K562 (cell line): Measurements from ENCODE around the gene HP1BP3. TPM values are rescaled to one million over a fixed set of nuclear protein-coding genes. Genes with fewer than 3 reads are reported as not detected.
A peak's percentile ranks its signal among the peaks of the same experiment; 100 is the strongest.

Experiments
- ATAC-seq: fragments of 200-7000 bp; cut with Tn5 transposase; 3 replicates; pipeline ENCODE4 v1.9.1; 2020; ENCODE audit warnings: moderate library complexity
- BruUV-seq: library from RNA; stranded (reverse); fragments of 400-500 nt; replicated peaks from 2 replicates; lab custom pipeline; 2021; lab: Mats Ljungman, UMichigan
- CTCF ChIA-PET: fragments of 300-600 bp; formaldehyde crosslinking; extraction: SDS; loops from one replicate; lab custom pipeline; 2021; ENCODE audit warnings: low intra/inter-chr PET ratio; lab: Yijun Ruan, JAX
- POLR2A ChIA-PET: fragments of 300-600, 350-650 bp; sonication (Branson Sonifier 250); formaldehyde crosslinking; extraction: SDS; loops from one replicate; lab custom pipeline; 2021; ENCODE audit warnings: antibody characterized with exemption, inconsistent platforms; lab: Yijun Ruan, JAX
- DNase-seq, 4 experiments: peaks; one replicate each; pipeline versions ENCODE4 v3.0.0 to v3.0.0-alpha.2; 2011 to 2018; ENCODE audit warnings: low spot score in 3 of 4, mixed read lengths in 3 of 4; ENCODE audit errors: extremely low read depth in 1 of 4
- FAIRE-seq: peaks from 2 replicates; lab custom pipeline; 2011; peaks lifted over from hg19 to GRCh38; lab: Jason Lieb, UNC
- H2AFZ ChIP-seq: 2 replicates; pipeline ENCODE4 v1.6.0; 2011; ENCODE audit warnings: low read depth, low read length, control low read depth, inconsistent platforms
- H3K27ac ChIP-seq: fragments of 200-600 bp; 3 replicates; pipeline ENCODE4 v1.8.0; 2011; ENCODE audit warnings: low read depth, mild to moderate bottlenecking, control low read depth, inconsistent platforms, low read length, moderate library complexity, mixed read lengths; ENCODE audit errors: extremely low read depth
- H3K27me3 ChIP-seq, 2 experiments: fragments of 300-600 bp in 1 of 2; 2 replicates in 1 of 2; 3 replicates in 1 of 2; pipeline versions ENCODE4 v1.6.0 to v1.8.0; 2011; ENCODE audit warnings: inconsistent platforms in 2 of 2, low read length in 2 of 2, mild to moderate bottlenecking in 1 of 2, mixed read lengths in 1 of 2, moderate library complexity in 1 of 2; ENCODE audit not compliant: control insufficient read depth in 2 of 2, insufficient read depth in 2 of 2
- H3K36me3 ChIP-seq: fragments of 300-600 bp; 3 replicates; pipeline ENCODE4 v1.8.0; 2011; ENCODE audit warnings: mild to moderate bottlenecking, low read length, inconsistent platforms; ENCODE audit not compliant: control insufficient read depth, insufficient read depth
- H3K4me1 ChIP-seq, 2 experiments: fragments of 200-600 bp in 1 of 2; replicated peaks in 1 of 2; 2 replicates in 1 of 2; 3 replicates in 1 of 2; pipeline versions ENCODE4 v1.5.1 to v1.8.0; 2011; ENCODE audit warnings: inconsistent platforms in 2 of 2, low read length in 2 of 2, mild to moderate bottlenecking in 1 of 2, mixed read lengths in 1 of 2, moderate library complexity in 1 of 2; ENCODE audit not compliant: control insufficient read depth in 2 of 2, insufficient read depth in 2 of 2
- H3K4me2 ChIP-seq: 2 replicates; pipeline ENCODE4 v1.6.1; 2011; ENCODE audit warnings: low read length, control low read depth, inconsistent platforms, mixed read lengths; ENCODE audit not compliant: insufficient read depth
- H3K4me3 ChIP-seq: fragments of 200-600 bp; sonication (generic), shearing (Covaris generic); 2 replicates; pipeline ENCODE4 v1.5.1; 2016; ENCODE audit warnings: control low read depth, inconsistent platforms
- H3K79me2 ChIP-seq: fragments of 200-600 bp; 3 replicates; pipeline ENCODE4 v1.8.0; 2011; ENCODE audit warnings: low read length, inconsistent platforms; ENCODE audit not compliant: control insufficient read depth, insufficient read depth
- H3K9ac ChIP-seq, 2 experiments: 2 replicates each; pipeline versions ENCODE4 v1.6.0 to v1.6.1; 2011; ENCODE audit warnings: low read depth in 2 of 2, low read length in 2 of 2, control low read depth in 1 of 2, inconsistent platforms in 1 of 2, mild to moderate bottlenecking in 1 of 2, mixed read lengths in 1 of 2; ENCODE audit not compliant: insufficient read depth in 1 of 2
- H3K9me1 ChIP-seq: one replicate; pipeline ENCODE4 v1.6.0; 2011; ENCODE audit warnings: inconsistent platforms, mild to moderate bottlenecking, low read length, moderate library complexity; ENCODE audit not compliant: control insufficient read depth, insufficient read depth
- H3K9me3 ChIP-seq: replicated peaks from 2 replicates; pipeline ENCODE4 v1.5.1; 2011; ENCODE audit warnings: low read depth, low read length, inconsistent platforms; ENCODE audit not compliant: control insufficient read depth, insufficient read depth
- H4K20me1 ChIP-seq: replicated peaks from 2 replicates; pipeline ENCODE4 v1.6.1; 2011; ENCODE audit warnings: low read length, inconsistent platforms, mixed read lengths; ENCODE audit not compliant: control insufficient read depth, insufficient read depth
- BACH1 ChIP-seq: fragments of 200-800 bp; sonication (Bioruptor generic); IDR thresholded peaks from 2 replicates; pipeline ENCODE4 v1.6.1; 2016; ENCODE audit warnings: missing genetic modification characterization, missing compliant biosample characterization
- BHLHE40 ChIP-seq: IDR thresholded peaks from 2 replicates; pipeline ENCODE4 v1.6.1; 2011; ENCODE audit warnings: low read length, improper control_type of control experiment
- CBX3 ChIP-seq, 2 experiments: IDR thresholded peaks; 1 replicate in 1 of 2; 2 replicates in 1 of 2; pipeline ENCODE4 v1.6.1; 2012; ENCODE audit warnings: inconsistent platforms in 2 of 2, low read length in 2 of 2, borderline replicate concordance in 1 of 2, control low read depth in 1 of 2
- CREB1 ChIP-seq, 2 experiments: sonication (generic) in 1 of 2; formaldehyde crosslinking in 1 of 2; IDR thresholded peaks; 2 replicates each; pipeline versions ENCODE4 v1.6.1 to v1.8.0; 2012 to 2022; ENCODE audit warnings: inconsistent platforms in 1 of 2, mild to moderate bottlenecking in 1 of 2, missing genetic modification reagents in 1 of 2, moderate library complexity in 1 of 2
- CREBBP ChIP-seq: IDR thresholded peaks from one replicate; pipeline ENCODE4 v1.6.1; 2012; ENCODE audit warnings: low read depth, mild to moderate bottlenecking, control low read depth, inconsistent platforms, low read length
- L3MBTL2 ChIP-seq: fragments of 450-650 bp; IDR thresholded peaks from 2 replicates; pipeline ENCODE4 v1.6.1; 2016; ENCODE audit warnings: mild to moderate bottlenecking, moderate library complexity
- MYC ChIP-seq, 2 experiments: fragments of 250-450 bp in 1 of 2; sonication (Bioruptor Pico) in 1 of 2; IDR thresholded peaks; 2 replicates each; pipeline versions ENCODE4 v1.5.1 to v1.6.1; 2012 to 2021; ENCODE audit warnings: low read depth in 2 of 2, borderline replicate concordance in 1 of 2, improper control_type of control experiment in 1 of 2, low read length in 1 of 2, mild to moderate bottlenecking in 1 of 2, moderate library complexity in 1 of 2
- NR1H2 ChIP-seq: sonication (generic); formaldehyde crosslinking; IDR thresholded peaks from 2 replicates; pipeline ENCODE4 v1.4.0; 2020; ENCODE audit warnings: mild to moderate bottlenecking, missing genetic modification reagents
- NRF1 ChIP-seq, 2 experiments: fragments of 450-650 bp; IDR thresholded peaks in 1 of 2; conservative IDR thresholded peaks in 1 of 2; 2 replicates each; pipeline ENCODE4 v1.6.1; 2014; ENCODE audit warnings: mild to moderate bottlenecking in 2 of 2
- POU5F1 ChIP-seq: fragments of 150-350 bp; IDR thresholded peaks from 2 replicates; pipeline ENCODE4 v1.6.1; 2014; ENCODE audit warnings: borderline replicate concordance, low read length, low read depth, mild to moderate bottlenecking; ENCODE audit not compliant: partially characterized antibody
- SMARCB1 ChIP-seq: IDR thresholded peaks from 2 replicates; pipeline ENCODE4 v1.6.1; 2011; ENCODE audit warnings: improper control_type of control experiment, low read depth; ENCODE audit not compliant: insufficient read length
- SPI1 ChIP-seq: IDR thresholded peaks from 2 replicates; pipeline ENCODE4 v1.6.1; 2011; ENCODE audit warnings: low read depth, low read length, control low read depth, borderline replicate concordance
- ZBTB11 ChIP-seq, 3 experiments: fragments of 200-800 bp in 1 of 3; fragments of 250-450 bp in 1 of 3; fragments of 450-650 bp in 1 of 3; sonication (Bioruptor Pico) in 1 of 3; sonication (Bioruptor generic) in 1 of 3; formaldehyde crosslinking in 1 of 3; IDR thresholded peaks; 2 replicates each; pipeline versions ENCODE4 v1.6.1 to v1.8.0; 2016 to 2022; ENCODE audit warnings: mild to moderate bottlenecking in 2 of 3, missing genetic modification characterization in 2 of 3, missing compliant biosample characterization in 1 of 3, moderate library complexity in 1 of 3
- ZNF668 ChIP-seq: fragments of 250-450 bp; sonication (Bioruptor Pico); IDR thresholded peaks from 2 replicates; pipeline ENCODE4 v1.8.0; 2022; ENCODE audit warnings: mild to moderate bottlenecking, inconsistent platforms
- WGBS: fragments of 100-300 bp; shearing (Covaris generic); methylation state at CpG from one replicate; pipeline ENCODE4 v1.1.6; 2016; ENCODE audit warnings: low coverage, mixed read lengths; ENCODE audit not compliant: insufficient coverage; ENCODE audit errors: missing lambda C conversion rate; 5-methylcytosine and 5-hydroxymethylcytosine counted together
- in situ Hi-C: fragments of 300-500 bp; cut with MboI; formaldehyde crosslinking; loops from 4 replicates; pipeline ENCODE4 v1.15.0; 2018; ENCODE audit warnings: inconsistent platforms, mixed read lengths
- intact Hi-C: fragments of 100-400 bp; cut with micrococcal nuclease; formaldehyde crosslinking; loops from 2 replicates; pipeline ENCODE4 v1.14.2; 2022
- polyA plus RNA-seq, 8 experiments: library from polyadenylated mRNA; depleted of rRNA in 4 of 8; stranded (reverse) in 5 of 8; unstranded in 3 of 8; fragments of >200 nt; fragmentation: Nextera tagmentation in 2 of 8; fragmentation: Illumina TruSeq in 1 of 8; extraction: Ambion mirVana in 2 of 8; extraction: Trizol in 1 of 8; gene quantifications; 2 replicates each; pipeline versions ENCODE4 v1.2.1 to v1.2.3, GENCODE V29; 2011 to 2014; ENCODE audit warnings: inconsistent platforms in 1 of 8, missing spikeins in 1 of 8
- total RNA-seq, 7 experiments: library from RNA; depleted of rRNA in 6 of 7; stranded (reverse); fragments of >200 nt in 6 of 7; fragmentation: Illumina TruSeq in 2 of 7; extraction: Trizol in 2 of 7; gene quantifications; 2 replicates each; pipeline versions ENCODE4 v1.2.1 to v1.2.3, GENCODE V29; 2011 to 2021; ENCODE audit warnings: low replicate concordance in 1 of 7
- TF ChIP-seq, protein P1 (sequence below): fragments of 450-650 bp; IDR thresholded peaks from 2 replicates; pipeline ENCODE4 v1.6.1; 2016; ENCODE audit warnings: missing biosample characterization, missing genetic modification characterization

The HP1BP3 gene
- total and polyA plus RNA-seq, 9 of the 15 experiments (the other 6 are each of a cell fraction or from before 2014, with no cell fraction given) = 57.3 to 513 (median 240) TPM

DNA sequence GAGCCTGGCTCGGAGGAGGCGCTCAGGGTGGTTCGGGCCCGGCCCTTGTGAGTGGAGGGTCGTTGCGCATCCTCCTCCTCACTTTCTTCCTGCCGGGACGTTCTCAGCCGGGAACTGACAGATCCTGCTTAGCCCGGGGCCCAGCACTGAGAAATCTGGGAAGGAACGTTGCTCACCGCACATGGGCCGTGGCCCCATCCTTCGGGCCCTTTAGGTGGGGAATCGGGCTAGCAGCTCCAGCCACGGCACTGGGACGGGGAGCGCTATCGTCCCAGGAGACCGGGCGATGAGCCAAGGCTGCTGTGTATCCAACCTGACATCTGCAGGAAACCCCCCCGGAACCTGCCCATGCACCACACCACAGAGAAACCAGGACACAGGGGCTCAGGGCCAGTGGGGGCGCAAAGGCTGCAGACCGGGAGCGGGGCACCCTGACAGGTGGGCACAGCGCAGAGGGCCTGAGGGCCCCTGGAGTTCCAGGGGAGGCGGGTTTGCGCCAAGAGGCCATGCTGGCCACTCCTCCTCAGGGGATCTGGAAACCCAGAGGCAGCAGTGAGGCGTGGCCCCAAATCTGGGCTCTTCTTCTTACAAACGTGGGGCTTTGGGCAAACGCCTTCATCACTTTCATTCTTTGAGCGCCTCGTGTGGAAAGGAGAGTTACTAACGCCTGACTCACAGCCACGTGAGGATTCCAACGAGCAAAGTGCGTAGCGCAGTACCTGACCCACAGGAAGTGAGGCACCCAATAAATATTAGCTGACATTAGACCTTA, 54.3 kb downstream of the HP1BP3 start, which contains the start of gene SH2D5:
TSS of gene SH2D5 (minus strand) at position 116 of the 772 bp plus-strand sequence. CDS start 4,659 bp downstream, outside the sequence.
- Histone ChIP-seq H2AFZ (peak within 1 kb of the TSS; percentile 80), H3K79me2 (no peaks in the 10 kb centered on the region), H3K4me2 (peak within 1 kb of the TSS; percentile 68), H3K27me3 (peaks cover 0 to 26% of the 10 kb centered on the region in 2 experiments; a peak in 3 of 5 replicates), H3K4me3 (no peak within 1 kb of the TSS), H3K9ac (peak within 1 kb of the TSS; percentile 24 to 79; a peak in 3 of 4 replicates), H4K20me1 (peaks cover 3% of the 10 kb centered on the region; the same call in 1 of the 2 replicates), H3K4me1 (peaks cover 12 to 32% of the 10 kb centered on the region in 2 experiments), H3K36me3 (peaks cover 11% of the 10 kb centered on the region; the same call in 2 of the 3 replicates), H3K27ac (peak within 1 kb of the TSS; percentile 49; the same call in 2 of the 3 replicates), H3K9me1 (peaks cover 8% of the 10 kb centered on the region), H3K9me3 (no peaks in the 10 kb centered on the region; the same call in 1 of the 2 replicates)
- peak; percentile 92 for FAIRE-seq
- ChIA-PET CTCF (interaction anchor here (0.5 to 2.0 kb wide), 2 partner anchors 15 to 36 kb away, joined by 3 to 5 read pairs; partner anchors contain the start of gene KIF17), POLR2A (interaction anchor here (1.3 to 1.6 kb wide), 3 partner anchors 8 to 17 kb away, joined by 3 to 5 read pairs (median 3); no protein-coding TSS in a partner anchor)
- peak; percentile 60 to 85 (median 67) for DNase-seq
- in situ Hi-C loops = no loop called here
- ATAC-seq = peak; percentile 88
- no TSS peak for BruUV-seq
- intact Hi-C loops = loop anchor here (2.0 kb wide), 1 partner anchor 36 kb away; no protein-coding TSS in a partner anchor
- 35% methylated on average over 33 of the region's 38 CpGs for WGBS
- TF ChIP-seq SPI1 (0 out of 2 replicates have a peak, but pooled peaks have one; percentile 10), NRF1 (conservative IDR thresholded peaks at IDR 0.05 in 1 of 2, IDR thresholded peaks at IDR 0.05 in 1 of 2) (peak; percentile 61 to 66), CREB1 (IDR thresholded peaks at IDR 0.05) (no peak), CREB1 (CRISPR knock-in tag; IDR thresholded peaks at IDR 0.05) (peak; percentile 49; the same call in 1 of the 2 replicates), ZNF668 (no peak), BHLHE40 (peak; percentile 96), POU5F1 (no peak), NR1H2 (CRISPR knock-in tag) (0 out of 2 replicates have a peak, but pooled peaks have one; percentile 70), CREBBP (no peak), SMARCB1 (no peak), CBX3 (IDR thresholded peaks at IDR 0.05; ENCODE audit: borderline replicate concordance in 1 of 2, low read length in 2 of 2) (peak in 1 of 2 experiments; percentile 81; a peak in 1 of 3 replicates), BACH1 (tag) (no peak), ZBTB11 (CRISPR knock-in tag; IDR thresholded peaks at IDR 0.05) (no peak), MYC (IDR thresholded peaks at IDR 0.05; ENCODE audit: low read depth, low read length) (peak; percentile 83), MYC (CRISPR knock-in tag; IDR thresholded peaks at IDR 0.05; ENCODE audit: borderline replicate concordance, low read depth) (no peak), L3MBTL2 (peak; percentile 96)
- TF ChIP-seq, protein P1, sequence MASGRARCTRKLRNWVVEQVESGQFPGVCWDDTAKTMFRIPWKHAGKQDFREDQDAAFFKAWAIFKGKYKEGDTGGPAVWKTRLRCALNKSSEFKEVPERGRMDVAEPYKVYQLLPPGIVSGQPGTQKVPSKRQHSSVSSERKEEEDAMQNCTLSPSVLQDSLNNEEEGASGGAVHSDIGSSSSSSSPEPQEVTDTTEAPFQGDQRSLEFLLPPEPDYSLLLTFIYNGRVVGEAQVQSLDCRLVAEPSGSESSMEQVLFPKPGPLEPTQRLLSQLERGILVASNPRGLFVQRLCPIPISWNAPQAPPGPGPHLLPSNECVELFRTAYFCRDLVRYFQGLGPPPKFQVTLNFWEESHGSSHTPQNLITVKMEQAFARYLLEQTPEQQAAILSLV = no peak
